Activated CD4-positive, alpha-beta T cell treated with anti-CD3 and anti-CD28 coated beads for 24 hours (primary cell): ENCODE measurements around the gene TSR3.

Source experiments
- DNase-seq, 2 donors: peaks; one replicate each; pipeline ENCODE4 v3.0.0-alpha.2; 2020; ENCODE audit warnings: low read depth in 2 of 2

TSR3 gene

DNA sequence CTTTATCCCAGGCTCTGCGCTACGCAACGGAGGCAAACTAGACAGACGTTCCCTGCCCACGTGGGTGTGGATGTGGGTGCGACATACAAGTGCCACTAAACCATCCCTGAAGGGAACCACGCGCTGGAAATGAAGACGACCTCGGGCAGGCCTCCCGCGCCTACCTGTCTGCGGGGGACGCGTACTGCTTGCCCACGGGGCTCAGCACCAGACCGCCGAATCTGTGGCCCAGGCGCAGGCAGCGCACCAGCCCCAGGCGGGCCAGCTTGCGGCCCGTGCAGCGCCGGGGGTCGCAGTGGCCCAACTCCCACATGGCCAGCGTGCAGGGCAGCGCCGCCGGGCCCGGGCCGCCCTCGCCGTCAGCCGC lies 480 bp downstream of the TSR3 start:
- no peak for DNase-seq

DNA sequence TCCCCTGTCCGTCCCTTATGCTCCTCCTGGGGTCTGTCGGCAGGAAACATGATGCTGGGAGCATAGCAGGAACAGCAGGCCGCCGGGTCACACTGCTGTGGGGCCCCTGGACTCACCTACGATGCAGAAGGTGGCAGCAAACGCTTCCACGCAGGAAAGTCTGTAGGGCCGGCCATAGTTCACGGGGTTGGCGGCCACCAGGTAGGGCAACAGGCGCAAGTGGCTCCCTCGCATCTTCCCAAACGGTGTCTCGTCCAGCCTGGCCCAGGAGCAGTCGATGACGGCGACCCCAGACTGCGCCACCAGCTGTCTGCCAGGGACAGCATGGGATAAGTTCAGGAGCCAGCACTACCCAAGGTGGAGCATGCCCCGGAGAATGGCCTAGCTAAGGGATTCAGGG lies 987 bp downstream of the TSR3 start:
- DNase-seq: no peak

- no peak for DNase-seq
Observed at GRCh38 chr16:1349951-1350350, 1.7 kb downstream of the TSR3 start.

- no peak for DNase-seq
Observed at GRCh38 chr16:1349351-1349750, 2.3 kb downstream of the TSR3 start.

- DNase-seq: no peak
Observed at GRCh38 chr16:1348926-1349325, 2.8 kb downstream of the TSR3 start.

DNA sequence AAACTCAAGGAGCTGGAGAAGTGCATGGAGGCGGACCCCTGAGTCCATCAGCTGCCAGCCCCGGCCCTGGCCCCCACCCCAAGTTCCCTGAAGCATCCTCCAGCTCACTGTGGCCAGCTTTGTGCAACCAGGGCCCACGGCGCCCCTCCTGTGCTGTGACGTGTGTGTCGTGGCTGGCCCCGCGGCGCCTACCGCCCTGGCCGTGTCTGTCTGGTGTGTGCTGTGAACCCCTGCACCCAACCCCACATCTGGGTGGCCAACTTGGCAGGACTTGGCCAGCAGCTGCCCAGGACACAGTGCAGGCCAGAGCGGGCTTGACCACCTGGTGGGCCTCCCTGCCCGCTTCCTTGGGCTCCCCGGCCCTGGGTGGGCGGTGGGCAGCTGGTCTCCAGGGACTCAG lies 3.2 kb downstream of the TSR3 start:
- no peak for DNase-seq

GRCh38 chr16:1347962-1348361 lies 3.7 kb downstream of the TSR3 start:
- DNase-seq: no peak

DNA sequence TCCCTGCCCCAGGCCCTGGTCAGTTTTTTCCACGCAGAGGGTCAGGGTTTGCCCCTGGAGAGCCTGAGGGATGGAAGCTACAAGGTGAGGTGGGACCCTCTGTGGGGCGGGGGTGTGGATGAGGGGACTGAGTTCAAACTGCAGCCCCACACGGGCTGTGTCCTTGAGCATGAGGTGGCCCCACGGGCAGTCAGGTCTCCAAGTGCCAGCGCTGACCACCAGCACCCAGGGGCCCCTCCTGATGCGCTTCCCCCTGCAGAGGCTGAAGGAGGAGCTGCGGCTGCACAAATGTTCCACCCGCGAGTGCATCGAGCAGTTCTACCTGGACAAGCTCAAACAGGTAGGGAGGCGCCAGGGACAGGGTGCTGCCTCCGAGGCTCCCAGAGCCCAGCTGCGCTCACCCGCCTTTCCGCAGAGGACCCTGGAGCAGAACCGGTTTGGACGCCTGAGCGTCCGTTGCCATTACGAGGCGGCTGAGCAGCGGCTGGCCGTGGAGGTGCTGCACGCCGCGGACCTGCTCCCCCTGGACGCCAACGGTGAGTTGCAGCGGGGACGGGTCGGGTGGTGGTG lies 4.3 kb downstream of the TSR3 start:
- no peak for DNase-seq

- no peak for DNase-seq
Observed at GRCh38 chr16:1346422-1347285, 5.0 kb downstream of the TSR3 start.

GRCh38 chr16:1345651-1346421 lies 5.8 kb downstream of the TSR3 start:
- DNase-seq: no peak

DNA sequence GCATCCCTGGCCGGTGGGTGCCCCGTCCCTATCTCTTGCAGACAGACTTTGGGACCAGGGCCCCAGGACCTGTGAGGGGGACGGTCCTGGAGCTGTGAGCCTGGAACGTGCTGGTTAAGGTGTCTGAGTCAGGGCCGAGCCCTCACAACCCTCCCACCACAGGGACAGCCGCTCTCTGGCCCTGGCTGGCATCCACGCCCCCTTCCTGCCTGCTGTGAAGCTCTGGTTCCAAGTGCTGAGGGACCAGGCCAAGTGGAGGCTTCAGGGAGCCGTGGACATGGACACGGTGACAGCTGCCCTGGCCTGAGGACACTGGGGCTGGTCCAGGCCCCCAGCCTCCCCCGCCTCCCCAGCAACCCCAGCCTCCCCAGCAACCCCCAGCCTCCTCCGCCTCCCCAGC lies 6.6 kb downstream of the TSR3 start:
- no peak for DNase-seq

GRCh38 chr16:1344499-1344898 lies 7.2 kb downstream of the TSR3 start:
- DNase-seq: no peak

DNA sequence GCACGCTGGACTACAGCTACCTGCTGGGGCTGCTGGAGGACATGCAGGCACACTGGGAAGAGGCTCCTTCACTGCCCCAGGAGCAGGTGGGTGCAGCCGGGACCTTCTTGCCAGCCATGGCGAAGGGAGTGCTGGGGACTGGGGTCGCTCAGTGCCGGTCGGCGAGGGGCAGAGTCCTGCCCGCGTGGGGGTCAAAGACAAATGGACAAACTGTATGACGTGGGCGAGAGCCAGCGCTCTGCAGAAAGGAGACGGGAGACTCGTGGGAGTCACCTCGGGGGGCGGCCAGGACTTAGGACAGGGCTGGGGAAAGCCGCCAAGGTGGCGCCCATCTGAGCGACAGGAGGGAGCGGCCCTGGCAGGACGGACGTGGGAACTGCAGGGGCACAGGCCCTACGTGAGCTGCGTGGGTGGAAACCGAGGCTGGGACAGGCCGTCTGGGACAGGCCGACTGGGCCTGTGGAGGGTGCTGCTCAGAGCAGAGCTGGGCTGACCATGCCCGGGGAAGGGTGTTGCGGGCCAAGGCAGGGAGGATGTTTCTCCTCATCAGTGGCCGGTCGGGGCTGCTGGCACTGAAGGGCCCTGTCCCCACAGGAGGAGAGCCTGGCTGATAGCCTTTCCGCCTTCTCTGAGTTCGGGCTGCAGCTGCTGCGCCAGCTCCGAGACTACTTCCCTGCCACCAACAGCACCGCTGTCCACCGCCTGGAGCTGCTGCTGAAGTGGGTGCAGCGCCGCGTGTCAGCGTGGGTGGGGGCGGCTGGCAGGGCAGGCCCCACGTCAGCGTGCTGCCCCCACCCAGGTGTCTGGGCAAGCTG lies 8.0 kb downstream of the TSR3 start:
- no peak for DNase-seq

DNA sequence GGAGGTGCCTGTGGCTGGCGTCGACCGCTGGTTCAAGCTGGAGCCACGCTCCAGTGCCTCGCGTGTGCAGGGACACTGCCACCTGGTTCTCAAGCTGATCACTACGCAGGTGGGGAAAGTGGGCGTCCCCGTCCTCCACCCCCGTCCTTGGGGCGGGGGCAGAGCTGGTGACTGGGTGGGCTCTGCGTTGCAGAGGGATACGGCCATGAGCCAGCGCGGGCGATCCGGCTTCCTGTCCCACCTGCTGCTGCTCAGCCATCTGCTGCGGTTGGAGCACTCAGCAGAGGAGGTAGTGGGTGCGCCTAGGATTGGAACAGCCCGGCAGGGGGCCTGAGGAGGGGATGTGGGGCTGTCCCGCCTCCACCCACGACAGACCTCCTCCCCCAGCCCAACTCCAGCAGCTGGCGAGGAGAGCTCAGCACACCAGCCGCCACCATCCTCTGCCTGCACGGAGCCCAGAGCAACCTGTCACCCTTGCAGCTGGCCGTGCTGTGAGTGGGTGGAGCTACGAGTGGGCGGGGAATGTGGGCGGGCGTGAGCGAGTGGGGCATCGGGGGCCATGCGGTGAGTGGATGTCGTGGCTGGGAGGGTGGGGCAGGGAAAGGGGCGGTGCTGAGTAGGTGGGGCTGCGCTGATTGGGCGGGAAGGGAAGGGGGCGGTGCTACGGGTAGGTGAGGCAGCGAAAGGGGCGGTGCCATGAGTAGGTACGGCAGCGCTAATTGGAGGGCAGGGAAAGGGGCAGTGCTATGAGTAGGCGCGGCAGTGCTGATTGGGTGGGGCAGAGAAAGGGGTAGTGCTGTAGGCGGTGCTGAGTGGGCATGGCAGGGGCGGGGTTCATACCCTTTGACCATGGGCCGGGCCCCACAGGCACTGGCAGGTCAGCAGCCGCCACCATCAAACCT lies 8.9 kb downstream of the TSR3 start:
- DNase-seq: peak; percentile 82 to 90

DNA sequence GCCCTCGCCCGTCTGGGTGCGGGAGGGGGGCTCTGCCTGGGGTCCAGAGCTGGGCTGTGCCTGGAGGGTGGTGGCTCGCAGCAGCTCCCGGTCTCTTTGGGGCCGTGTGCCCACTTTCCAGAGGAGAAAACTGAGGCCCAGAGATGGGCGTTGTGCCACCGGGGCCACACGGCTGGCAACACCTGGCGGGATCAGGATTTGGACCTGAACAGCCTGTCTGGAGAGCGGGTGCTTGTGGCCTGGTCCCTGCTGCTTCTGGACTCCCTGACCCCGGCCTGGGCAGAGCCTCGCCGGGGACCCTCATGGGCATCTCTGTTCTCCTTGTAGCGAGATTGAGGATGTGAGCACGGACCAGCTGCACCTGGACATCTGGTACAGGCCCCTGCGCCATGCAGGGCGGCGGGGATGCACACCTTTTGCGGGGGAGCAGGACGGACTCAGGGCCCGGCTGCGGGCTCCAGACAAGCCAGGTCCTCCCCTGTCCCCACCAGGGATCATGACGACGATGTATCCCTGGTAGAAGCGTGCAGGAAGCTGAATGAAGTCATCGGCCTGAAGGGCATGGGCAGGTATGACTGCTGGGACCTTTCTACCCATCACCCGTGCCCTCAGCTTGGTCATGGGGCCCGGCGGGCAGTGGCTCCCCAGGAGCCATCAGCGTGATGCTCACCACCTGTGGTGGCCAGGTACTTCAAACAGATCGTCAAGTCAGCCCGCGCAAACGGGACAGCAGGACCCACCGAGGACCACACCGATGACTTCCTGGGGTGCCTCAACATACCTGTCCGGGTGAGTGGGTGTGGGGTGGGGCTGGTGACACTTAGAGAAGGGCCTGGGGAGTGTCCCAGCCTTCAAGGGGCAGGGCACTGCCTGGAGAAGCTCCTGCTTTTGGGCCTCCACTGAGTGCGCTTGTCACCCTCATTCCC lies 9.9 kb downstream of the TSR3 start:
- DNase-seq: no peak

- DNase-seq: no peak
Observed at GRCh38 chr16:1340730-1341494, 10.8 kb downstream of the TSR3 start.

DNA sequence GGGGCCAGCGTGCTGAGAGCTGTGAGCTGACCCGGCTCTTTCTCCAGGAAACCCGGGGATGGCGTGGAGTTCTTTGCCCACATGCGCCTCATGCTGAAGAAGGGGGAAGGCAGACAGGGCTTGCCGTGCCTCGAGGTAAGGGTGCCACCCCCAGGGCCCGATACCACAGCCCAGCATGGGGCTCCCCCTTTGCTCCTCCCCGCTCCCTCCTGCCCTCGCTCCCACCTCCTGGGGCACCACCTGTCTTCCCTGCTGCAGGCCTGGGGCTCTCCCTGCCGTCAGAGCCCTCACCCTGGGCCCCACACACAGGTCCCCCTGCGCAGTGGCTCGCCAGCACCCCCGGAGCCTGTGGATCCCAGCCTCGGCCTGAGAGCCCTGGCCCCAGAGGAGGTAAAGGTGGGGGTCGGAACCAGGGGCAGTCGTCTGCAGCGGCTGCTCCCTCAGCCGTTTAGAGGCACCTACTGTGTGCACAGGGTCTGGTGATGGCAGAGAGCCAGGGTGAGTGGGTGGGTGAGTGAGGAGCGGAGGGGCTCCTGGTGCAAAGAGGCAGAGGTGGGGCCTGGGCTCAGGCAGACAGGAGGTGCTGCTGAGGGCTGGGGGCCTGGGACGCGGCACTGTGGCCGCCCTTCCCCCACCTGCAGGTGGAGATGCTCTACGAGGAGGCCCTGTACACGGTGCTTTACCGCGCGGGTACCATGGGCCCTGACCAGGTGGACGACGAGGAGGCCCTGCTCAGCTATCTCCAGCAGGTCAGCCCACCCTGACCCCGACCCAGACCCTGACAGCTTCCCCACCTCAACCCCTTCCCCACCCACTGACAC lies 12.6 kb downstream of the TSR3 start:
- no peak for DNase-seq

DNA sequence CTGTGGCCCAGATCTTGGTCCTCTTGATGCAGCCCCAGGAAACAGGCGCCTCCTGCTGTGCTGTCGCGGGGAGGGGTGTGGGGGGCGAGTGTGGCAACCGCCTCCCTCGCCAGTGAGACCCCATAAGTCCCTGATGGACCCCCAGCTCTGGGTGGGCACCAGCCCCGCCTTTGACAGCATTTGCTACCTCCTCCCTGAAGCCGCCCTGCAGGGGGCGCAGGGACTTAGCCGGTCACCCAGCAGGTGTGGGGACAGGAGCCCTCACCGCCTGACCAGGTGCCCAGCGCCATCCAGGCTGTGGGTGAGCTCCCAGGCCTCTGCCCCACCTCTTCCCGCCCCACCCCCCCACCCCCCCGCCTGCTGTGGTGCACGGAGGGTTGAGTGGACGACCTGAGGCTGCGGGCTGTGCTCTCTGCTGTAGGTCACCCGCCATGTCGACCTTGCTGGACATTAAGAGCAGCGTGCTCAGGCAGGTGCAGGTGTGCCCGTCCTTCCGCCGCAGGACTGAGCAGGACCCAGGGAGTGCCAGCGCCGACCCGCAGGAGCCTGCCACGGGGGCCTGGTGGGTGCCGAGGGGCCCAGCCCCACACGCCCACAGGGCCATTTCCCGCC lies 13.5 kb downstream of the TSR3 start:
- no peak for DNase-seq
